ENCODE data around the gene C19orf38.

DNA sequence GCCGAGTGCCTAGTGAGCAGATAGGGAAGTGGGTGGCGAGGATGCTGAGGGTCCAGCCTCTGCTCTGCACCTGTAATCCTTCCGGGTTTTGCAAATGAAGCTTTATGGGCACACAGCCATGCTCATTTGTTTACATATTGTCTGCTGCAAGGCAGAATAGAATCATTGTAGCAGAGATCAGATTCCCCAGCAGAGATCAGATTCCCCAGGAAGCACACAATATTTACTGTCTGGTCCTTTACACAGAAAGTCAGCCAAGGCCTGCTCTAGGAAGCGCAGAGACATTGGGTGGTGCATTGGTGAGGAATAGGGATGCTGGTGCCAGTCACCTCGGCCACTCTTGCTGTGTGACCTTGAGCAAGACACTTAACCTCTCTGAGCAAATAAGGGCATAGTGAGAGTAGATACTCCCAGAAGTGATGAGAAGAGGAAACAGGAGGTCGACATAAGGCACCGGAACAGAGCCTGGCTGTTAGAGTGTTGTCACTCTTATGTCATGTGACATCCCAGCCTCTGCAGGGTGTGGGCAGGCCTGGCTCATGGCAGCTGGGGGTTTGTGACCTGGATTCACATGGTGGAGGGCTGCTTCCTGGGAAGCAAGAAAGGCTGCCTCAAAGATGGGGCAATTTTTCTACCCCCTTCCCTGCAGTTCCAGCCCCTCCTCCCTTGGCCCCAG, 48.8 kb downstream of the C19orf38 start:
- TF ChIP-seq, protein P1, sequence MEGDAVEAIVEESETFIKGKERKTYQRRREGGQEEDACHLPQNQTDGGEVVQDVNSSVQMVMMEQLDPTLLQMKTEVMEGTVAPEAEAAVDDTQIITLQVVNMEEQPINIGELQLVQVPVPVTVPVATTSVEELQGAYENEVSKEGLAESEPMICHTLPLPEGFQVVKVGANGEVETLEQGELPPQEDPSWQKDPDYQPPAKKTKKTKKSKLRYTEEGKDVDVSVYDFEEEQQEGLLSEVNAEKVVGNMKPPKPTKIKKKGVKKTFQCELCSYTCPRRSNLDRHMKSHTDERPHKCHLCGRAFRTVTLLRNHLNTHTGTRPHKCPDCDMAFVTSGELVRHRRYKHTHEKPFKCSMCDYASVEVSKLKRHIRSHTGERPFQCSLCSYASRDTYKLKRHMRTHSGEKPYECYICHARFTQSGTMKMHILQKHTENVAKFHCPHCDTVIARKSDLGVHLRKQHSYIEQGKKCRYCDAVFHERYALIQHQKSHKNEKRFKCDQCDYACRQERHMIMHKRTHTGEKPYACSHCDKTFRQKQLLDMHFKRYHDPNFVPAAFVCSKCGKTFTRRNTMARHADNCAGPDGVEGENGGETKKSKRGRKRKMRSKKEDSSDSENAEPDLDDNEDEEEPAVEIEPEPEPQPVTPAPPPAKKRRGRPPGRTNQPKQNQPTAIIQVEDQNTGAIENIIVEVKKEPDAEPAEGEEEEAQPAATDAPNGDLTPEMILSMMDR (IDR thresholded peaks at IDR 0.05; ENCODE audit: low read depth, low read length, poor library complexity, severe bottlenecking): no peak
- no peak for TF ChIP-seq EZH2phosphoT487 (IDR thresholded peaks at IDR 0.05; ENCODE audit: borderline replicate concordance, low read length)
